GM18519 (cell line): ENCODE results near the gene TMEM126A.
"Not testable (repeated sequence)": the region's sequence is repeated elsewhere in the genome, so short reads cannot be mapped to it uniquely, and the experiment has no call there.

Experiments
- ATAC-seq: cut with Tn5 transposase; IDR thresholded peaks from one replicate; pipeline ENCODE4 v1.9.1; 2021; ENCODE audit warnings: mild to moderate bottlenecking, moderate library complexity; ENCODE audit not compliant: unreplicated experiment, low FRiP score

The TMEM126A gene

GRCh38 chr11:85656777-85657176 lies 9.0 kb downstream of the TMEM126A start:
- ATAC-seq: no peak

- ATAC-seq: no peak
These were observed 10.4 kb downstream of the TMEM126A start for GRCh38 chr11:85658180-85658579.

GRCh38 chr11:85661972-85662664 lies 14.4 kb downstream of the TMEM126A start:
- no peak for ATAC-seq

- no peak for ATAC-seq
These were observed 15.4 kb downstream of the TMEM126A start for GRCh38 chr11:85663080-85663752.

- peak; percentile 52 for ATAC-seq
These were observed 16.2 kb downstream of the TMEM126A start for GRCh38 chr11:85663753-85664614.

- peak; percentile 87 for ATAC-seq
These were observed 17.1 kb downstream of the TMEM126A start, which contains the start of gene CREBZF for GRCh38 chr11:85664615-85665481. Gene CREBZF, minus strand, starts transcription at chr11:85665129. Its CDS starts 254 bp downstream, at chr11:85664875.

GRCh38 chr11:85665733-85666132 lies 18.0 kb downstream of the TMEM126A start:
- ATAC-seq: no peak

- no peak for ATAC-seq
These were observed 18.9 kb downstream of the TMEM126A start for GRCh38 chr11:85666687-85667086.

GRCh38 chr11:85668157-85668556 lies 20.4 kb downstream of the TMEM126A start:
- no peak for ATAC-seq

- ATAC-seq: not testable (repeated sequence)
These were observed 23.3 kb downstream of the TMEM126A start for GRCh38 chr11:85670949-85671663.

GRCh38 chr11:85672105-85672902 lies 24.5 kb downstream of the TMEM126A start:
- ATAC-seq: no peak

- no peak for ATAC-seq
These were observed 25.6 kb downstream of the TMEM126A start for GRCh38 chr11:85673393-85673792.

- no peak for ATAC-seq
These were observed 31.8 kb downstream of the TMEM126A start for GRCh38 chr11:85679576-85679975.

- ATAC-seq: no peak
These were observed 33.1 kb downstream of the TMEM126A start for GRCh38 chr11:85680897-85681296.

GRCh38 chr11:85682330-85683305 lies 34.9 kb downstream of the TMEM126A start:
- ATAC-seq: peak; percentile 65

- no peak for ATAC-seq
These were observed 37.5 kb downstream of the TMEM126A start for GRCh38 chr11:85685125-85685819.
